Measurements from ENCODE around the gene OR52W1. TPM values are rescaled to one million over a fixed set of nuclear protein-coding genes. Genes with fewer than 3 reads are reported as not detected.

Gene OR52W1
- total RNA-seq, 3 donors from 2014 or later, result not detected

- TF ChIP-seq POLR2A (IDR thresholded peaks at IDR 0.05) (no peak), CTCF (IDR thresholded peaks at IDR 0.05) (no peak), POLR2AphosphoS5 (IDR thresholded peaks at IDR 0.05) (no peak)
- DNase-seq (ENCODE audit: low spot score in 2 of 2), result no peak
- no peaks in the 10 kb centered on the region for H3K9me3 ChIP-seq
- H3K27me3 ChIP-seq, result no peaks in the 10 kb centered on the region
- no peak overlapping the region for H3K4me3 ChIP-seq
- no peaks in the 10 kb centered on the region for H3K4me1 ChIP-seq
- H3K27ac ChIP-seq, result no peak overlapping the region
- intact Hi-C loops (cut with DNase I; ENCODE audit: low total_unique reads), result no loop called here
- no peaks in the 10 kb centered on the region for H3K36me3 ChIP-seq
These were observed 2.0 kb downstream of the OR52W1 start for GRCh38 chr11:6200975-6201374.

- H3K36me3 ChIP-seq, result no peaks in the 10 kb centered on the region
- intact Hi-C loops (cut with DNase I; ENCODE audit: low total_unique reads), result no loop called here
- H3K27ac ChIP-seq, result no peak overlapping the region
- no peaks in the 10 kb centered on the region for H3K4me1 ChIP-seq
- H3K4me3 ChIP-seq, result no peak overlapping the region
- no peaks in the 10 kb centered on the region for H3K27me3 ChIP-seq
- no peak for TF ChIP-seq CTCF (IDR thresholded peaks at IDR 0.05)
- TF ChIP-seq POLR2A (IDR thresholded peaks at IDR 0.05), result no peak
- no peak for TF ChIP-seq POLR2AphosphoS5 (IDR thresholded peaks at IDR 0.05)
- H3K9me3 ChIP-seq, result no peaks in the 10 kb centered on the region
- DNase-seq (ENCODE audit: low spot score in 2 of 2), result no peak
These were observed 2.5 kb downstream of the OR52W1 start for GRCh38 chr11:6201481-6201880.

GRCh38 chr11:6202041-6202440 lies 3.0 kb downstream of the OR52W1 start:
- no peaks in the 10 kb centered on the region for H3K36me3 ChIP-seq
- TF ChIP-seq POLR2AphosphoS5 (IDR thresholded peaks at IDR 0.05) (no peak), CTCF (IDR thresholded peaks at IDR 0.05) (no peak), POLR2A (IDR thresholded peaks at IDR 0.05) (no peak)
- no peak overlapping the region for H3K27ac ChIP-seq
- DNase-seq (ENCODE audit: low spot score in 2 of 2), result no peak
- no peaks in the 10 kb centered on the region for H3K4me1 ChIP-seq
- H3K9me3 ChIP-seq, result no peaks in the 10 kb centered on the region
- intact Hi-C loops (cut with DNase I; ENCODE audit: low total_unique reads), result no loop called here
- no peaks in the 10 kb centered on the region for H3K27me3 ChIP-seq
- no peak overlapping the region for H3K4me3 ChIP-seq

GRCh38 chr11:6203327-6203726 lies 4.3 kb downstream of the OR52W1 start:
- Histone ChIP-seq H3K27ac (no peak overlapping the region), H3K4me1 (no peaks in the 10 kb centered on the region), H3K27me3 (no peaks in the 10 kb centered on the region), H3K9me3 (no peaks in the 10 kb centered on the region), H3K4me3 (no peak overlapping the region), H3K36me3 (no peaks in the 10 kb centered on the region)
- no peak for DNase-seq (ENCODE audit: low spot score in 2 of 2)
- TF ChIP-seq POLR2AphosphoS5 (IDR thresholded peaks at IDR 0.05), result no peak
- TF ChIP-seq POLR2A (IDR thresholded peaks at IDR 0.05), result no peak
- TF ChIP-seq CTCF (IDR thresholded peaks at IDR 0.05), result no peak
- intact Hi-C loops (cut with DNase I; ENCODE audit: low total_unique reads), result no loop called here

GRCh38 chr11:6204706-6205105 lies 5.7 kb downstream of the OR52W1 start:
- intact Hi-C loops (cut with DNase I; ENCODE audit: low total_unique reads), result no loop called here
- no peaks in the 10 kb centered on the region for H3K36me3 ChIP-seq
- H3K4me3 ChIP-seq, result no peak overlapping the region
- no peak overlapping the region for H3K27ac ChIP-seq
- DNase-seq (ENCODE audit: low spot score in 2 of 2), result no peak
- TF ChIP-seq POLR2AphosphoS5 (IDR thresholded peaks at IDR 0.05) (no peak), CTCF (IDR thresholded peaks at IDR 0.05) (no peak)
- H3K27me3 ChIP-seq, result no peaks in the 10 kb centered on the region
- no peaks in the 10 kb centered on the region for H3K9me3 ChIP-seq
- no peaks in the 10 kb centered on the region for H3K4me1 ChIP-seq

Data from breast epithelium (tissue), 4 donors.